Thyroid gland (tissue), 4 donors: ENCODE measurements around the gene MGAT4C.

Experiments used
- POLR2A ChIP-seq, 2 donors: fragments of 450-650 bp; IDR thresholded peaks; one replicate each; pipeline ENCODE4 v1.6.1; 2017; ENCODE audit warnings: antibody characterized with exemption in 2 of 2, mild to moderate bottlenecking in 2 of 2, moderate library complexity in 1 of 2
- TF ChIP-seq, protein P1 (sequence below), 6 experiments: fragments of 200-600 bp in 3 of 6; fragments of 450-650 bp in 3 of 6; sonication (generic) in 3 of 6; IDR thresholded peaks; one replicate each; pipeline ENCODE4 v1.5.1; 2016 to 2019; ENCODE audit warnings: antibody characterized with exemption in 6 of 6, mild to moderate bottlenecking in 2 of 6, inconsistent platforms in 1 of 6, moderate library complexity in 1 of 6

DNA sequence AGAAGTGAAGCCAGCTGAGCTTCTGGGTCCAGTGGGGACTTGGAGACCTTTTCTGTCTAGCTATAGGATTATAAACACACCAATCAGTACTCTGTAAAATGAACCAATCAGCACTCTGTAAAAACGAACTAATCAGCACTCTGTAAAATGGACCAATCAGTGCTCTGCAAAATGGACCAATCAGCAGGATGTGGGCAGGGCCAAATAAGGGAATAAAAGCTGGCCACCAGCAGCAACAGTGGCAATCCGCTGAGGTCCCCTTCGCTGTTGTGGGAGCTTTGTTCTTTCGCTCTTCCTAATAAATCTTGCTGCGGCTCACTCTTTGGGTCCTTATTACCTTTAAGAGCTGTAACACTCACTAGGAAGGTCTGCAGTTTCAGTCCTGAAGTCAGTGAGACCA is 309.8 kb downstream of the MGAT4C start:
- TF ChIP-seq, protein P1, sequence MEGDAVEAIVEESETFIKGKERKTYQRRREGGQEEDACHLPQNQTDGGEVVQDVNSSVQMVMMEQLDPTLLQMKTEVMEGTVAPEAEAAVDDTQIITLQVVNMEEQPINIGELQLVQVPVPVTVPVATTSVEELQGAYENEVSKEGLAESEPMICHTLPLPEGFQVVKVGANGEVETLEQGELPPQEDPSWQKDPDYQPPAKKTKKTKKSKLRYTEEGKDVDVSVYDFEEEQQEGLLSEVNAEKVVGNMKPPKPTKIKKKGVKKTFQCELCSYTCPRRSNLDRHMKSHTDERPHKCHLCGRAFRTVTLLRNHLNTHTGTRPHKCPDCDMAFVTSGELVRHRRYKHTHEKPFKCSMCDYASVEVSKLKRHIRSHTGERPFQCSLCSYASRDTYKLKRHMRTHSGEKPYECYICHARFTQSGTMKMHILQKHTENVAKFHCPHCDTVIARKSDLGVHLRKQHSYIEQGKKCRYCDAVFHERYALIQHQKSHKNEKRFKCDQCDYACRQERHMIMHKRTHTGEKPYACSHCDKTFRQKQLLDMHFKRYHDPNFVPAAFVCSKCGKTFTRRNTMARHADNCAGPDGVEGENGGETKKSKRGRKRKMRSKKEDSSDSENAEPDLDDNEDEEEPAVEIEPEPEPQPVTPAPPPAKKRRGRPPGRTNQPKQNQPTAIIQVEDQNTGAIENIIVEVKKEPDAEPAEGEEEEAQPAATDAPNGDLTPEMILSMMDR (IDR thresholded peaks at IDR 0.05): no peak
- TF ChIP-seq POLR2A (IDR thresholded peaks at IDR 0.05): no peak
